ENCODE data around the gene FRMD4A. TPM values are rescaled to one million over a fixed set of nuclear protein-coding genes. Genes with fewer than 3 reads are reported as not detected.
A peak's percentile ranks its signal among the peaks of the same experiment; 100 is the strongest.

Gene FRMD4A
- total and polyA plus RNA-seq, 2 experiments from 2014 or later: 3.7 to 12.6 TPM

GRCh38 chr10:13678101-13678843, 652.5 kb downstream of the FRMD4A start:
- H3K27ac ChIP-seq: no peak overlapping the region
- H3K36me3 ChIP-seq: no peaks in the 10 kb centered on the region
- H3K4me3 ChIP-seq: no peak overlapping the region
- peaks cover 3% of the 10 kb centered on the region for H3K4me1 ChIP-seq (ENCODE audit: low read depth)
- TF ChIP-seq CTCF (IDR thresholded peaks at IDR 0.05; ENCODE audit: low read depth, low read length): no peak
- no peaks in the 10 kb centered on the region for H3K27me3 ChIP-seq
- no peaks in the 10 kb centered on the region for H3K9me3 ChIP-seq (ENCODE audit: low read depth)
- no peak for DNase-seq (ENCODE audit: low read depth in 1 of 2, low spot score in 1 of 2)

GRCh38 chr10:13674645-13675588, 655.8 kb downstream of the FRMD4A start:
- Histone ChIP-seq H3K9me3 (ENCODE audit: low read depth) (no peaks in the 10 kb centered on the region), H3K36me3 (no peaks in the 10 kb centered on the region), H3K4me1 (ENCODE audit: low read depth) (peaks cover 14% of the 10 kb centered on the region), H3K4me3 (no peak overlapping the region), H3K27me3 (no peaks in the 10 kb centered on the region), H3K27ac (no peak overlapping the region)
- no peak for TF ChIP-seq CTCF (IDR thresholded peaks at IDR 0.05; ENCODE audit: low read depth, low read length)
- DNase-seq (ENCODE audit: low read depth in 1 of 2, low spot score in 1 of 2): no peak

- Histone ChIP-seq H3K4me1 (ENCODE audit: low read depth) (peaks cover 14% of the 10 kb centered on the region), H3K9me3 (ENCODE audit: low read depth) (no peaks in the 10 kb centered on the region), H3K36me3 (no peaks in the 10 kb centered on the region), H3K4me3 (no peak overlapping the region), H3K27ac (no peak overlapping the region), H3K27me3 (no peaks in the 10 kb centered on the region)
- TF ChIP-seq CTCF (IDR thresholded peaks at IDR 0.05; ENCODE audit: low read depth, low read length): no peak
- peak in 1 of 2 donors; percentile 28 for DNase-seq (ENCODE audit: low read depth in 1 of 2, low spot score in 1 of 2)
Measured at GRCh38 chr10:13673156-13673555, 657.6 kb downstream of the FRMD4A start.

DNA sequence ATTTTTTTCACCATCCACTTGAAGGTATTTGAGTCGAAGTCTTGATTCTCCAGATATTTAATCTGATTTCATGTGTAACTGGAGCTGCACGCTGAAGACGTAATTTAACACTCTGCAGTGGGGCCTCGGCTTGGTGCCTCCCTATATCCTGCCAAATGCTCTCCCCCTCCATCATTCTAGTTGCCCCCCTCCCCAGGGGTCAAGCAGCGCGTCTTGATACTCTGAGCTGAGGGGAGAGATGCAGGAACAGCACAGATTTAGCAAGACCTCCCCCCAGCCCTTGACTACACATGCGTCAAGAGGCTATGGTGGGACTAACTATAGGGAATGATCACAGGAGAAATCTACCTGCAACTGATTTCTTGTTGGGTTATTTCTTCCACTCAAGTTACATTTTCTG, 658.2 kb downstream of the FRMD4A start:
- Histone ChIP-seq H3K4me3 (no peak overlapping the region), H3K4me1 (ENCODE audit: low read depth) (peaks cover 14% of the 10 kb centered on the region), H3K27ac (no peak overlapping the region), H3K9me3 (ENCODE audit: low read depth) (no peaks in the 10 kb centered on the region), H3K27me3 (no peaks in the 10 kb centered on the region), H3K36me3 (no peaks in the 10 kb centered on the region)
- no peak for TF ChIP-seq CTCF (IDR thresholded peaks at IDR 0.05; ENCODE audit: low read depth, low read length)
- DNase-seq (ENCODE audit: low read depth in 1 of 2, low spot score in 1 of 2): peak in 1 of 2 donors; percentile 14

DNA sequence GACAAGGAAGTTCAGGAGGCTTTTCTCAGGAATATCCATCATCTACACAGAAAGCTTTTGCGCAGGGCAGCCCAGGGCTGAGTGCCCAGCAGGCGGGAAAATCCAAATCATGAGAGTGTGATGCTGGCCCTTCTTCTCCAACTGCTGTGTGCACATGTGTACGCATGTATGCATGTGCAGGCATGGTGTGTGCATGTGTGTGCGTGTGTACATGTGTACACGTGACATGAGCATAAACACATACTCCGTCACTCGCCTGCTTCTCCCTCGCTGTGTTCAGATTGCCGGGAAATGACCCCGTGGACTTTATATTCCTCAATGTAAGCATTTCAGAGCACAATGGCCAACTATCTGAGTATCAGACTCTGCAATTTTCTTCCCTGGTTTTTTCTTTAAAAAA, 658.8 kb downstream of the FRMD4A start:
- TF ChIP-seq CTCF (IDR thresholded peaks at IDR 0.05; ENCODE audit: low read depth, low read length): no peak
- no peak for DNase-seq (ENCODE audit: low read depth in 1 of 2, low spot score in 1 of 2)
- Histone ChIP-seq H3K36me3 (no peaks in the 10 kb centered on the region), H3K27me3 (no peaks in the 10 kb centered on the region), H3K4me3 (no peak overlapping the region), H3K27ac (no peak overlapping the region), H3K9me3 (ENCODE audit: low read depth) (no peaks in the 10 kb centered on the region), H3K4me1 (ENCODE audit: low read depth) (peaks cover 14% of the 10 kb centered on the region)
